Measurements from ENCODE around the gene WFIKKN1. TPM values are rescaled to one million over a fixed set of nuclear protein-coding genes. Genes with fewer than 3 reads are reported as not detected.

The WFIKKN1 gene
- total RNA-seq, 6 experiments from 2014 or later: 0.02 to 0.14 TPM; not detected in 4

GRCh38 chr16:674214-674881 is 43.6 kb downstream of the WFIKKN1 start:
- peaks cover 3% of the 10 kb centered on the region for H3K27me3 Mint-ChIP-seq (ENCODE audit: insufficient read depth)
- no peak overlapping the region for H3K4me3 Mint-ChIP-seq
- no peak for DNase-seq
- H3K9me3 Mint-ChIP-seq: no peaks in the 10 kb centered on the region
- no peak for TF ChIP-seq CTCF (IDR thresholded peaks at IDR 0.05)
- H3K36me3 Mint-ChIP-seq (ENCODE audit: low read depth): no peaks in the 10 kb centered on the region
- no peak overlapping the region for H3K27ac Mint-ChIP-seq
- no peaks in the 10 kb centered on the region for H3K4me1 Mint-ChIP-seq (ENCODE audit: low read depth)

- no peaks in the 10 kb centered on the region for H3K9me3 Mint-ChIP-seq
- DNase-seq: peak; percentile 24
- no peak for TF ChIP-seq CTCF (IDR thresholded peaks at IDR 0.05)
- H3K27ac Mint-ChIP-seq: peak within 1 kb of the TSS; percentile 18; the same call in 1 of the 2 replicates
- peaks cover 5% of the 10 kb centered on the region for H3K27me3 Mint-ChIP-seq (ENCODE audit: insufficient read depth)
- H3K4me1 Mint-ChIP-seq (ENCODE audit: low read depth): no peaks in the 10 kb centered on the region
- no peaks in the 10 kb centered on the region for H3K36me3 Mint-ChIP-seq (ENCODE audit: low read depth)
- H3K4me3 Mint-ChIP-seq: no peak within 1 kb of the TSS
These were observed 44.4 kb downstream of the WFIKKN1 start, which contains the start of gene RHBDL1 for GRCh38 chr16:674968-675883. Gene RHBDL1, plus strand, starts transcription at chr16:675671. Its CDS starts 120 bp downstream, at chr16:675791.

GRCh38 chr16:675884-676564 is 45.2 kb downstream of the WFIKKN1 start:
- H3K4me3 Mint-ChIP-seq: no peak overlapping the region
- no peaks in the 10 kb centered on the region for H3K36me3 Mint-ChIP-seq (ENCODE audit: low read depth)
- peaks cover 2% of the 10 kb centered on the region for H3K4me1 Mint-ChIP-seq (ENCODE audit: low read depth)
- TF ChIP-seq CTCF (IDR thresholded peaks at IDR 0.05): no peak
- DNase-seq: no peak
- peaks cover 5% of the 10 kb centered on the region for H3K27me3 Mint-ChIP-seq (ENCODE audit: insufficient read depth)
- no peak overlapping the region for H3K27ac Mint-ChIP-seq
- no peaks in the 10 kb centered on the region for H3K9me3 Mint-ChIP-seq

GRCh38 chr16:676565-676902 is 45.7 kb downstream of the WFIKKN1 start:
- Mint-ChIP-seq H3K27me3 (ENCODE audit: insufficient read depth) (peaks cover 5% of the 10 kb centered on the region), H3K27ac (no peak overlapping the region), H3K9me3 (no peaks in the 10 kb centered on the region), H3K4me3 (no peak overlapping the region), H3K36me3 (ENCODE audit: low read depth) (peaks cover 3% of the 10 kb centered on the region; the same call in 1 of the 2 replicates), H3K4me1 (ENCODE audit: low read depth) (peaks cover 7% of the 10 kb centered on the region)
- TF ChIP-seq CTCF (IDR thresholded peaks at IDR 0.05): no peak
- DNase-seq: no peak

GRCh38 chr16:676913-677312 is 46.1 kb downstream of the WFIKKN1 start:
- H3K9me3 Mint-ChIP-seq: no peaks in the 10 kb centered on the region
- no peak for TF ChIP-seq CTCF (IDR thresholded peaks at IDR 0.05)
- no peak for DNase-seq
- H3K36me3 Mint-ChIP-seq (ENCODE audit: low read depth): peaks cover 7% of the 10 kb centered on the region; the same call in 1 of the 2 replicates
- H3K27ac Mint-ChIP-seq: no peak overlapping the region
- peaks cover 10% of the 10 kb centered on the region for H3K4me1 Mint-ChIP-seq (ENCODE audit: low read depth)
- peaks cover 5% of the 10 kb centered on the region for H3K27me3 Mint-ChIP-seq (ENCODE audit: insufficient read depth)
- H3K4me3 Mint-ChIP-seq: no peak overlapping the region
